Kidney (tissue), 14 donors: ENCODE measurements around the gene RORB. TPM values are rescaled to one million over a fixed set of nuclear protein-coding genes. Genes with fewer than 3 reads are reported as not detected.

Source experiments
- DNase-seq, 5 donors: peaks; one replicate each; pipeline ENCODE4 v3.0.0-alpha.2; 2013 to 2020
- FAIRE-seq: peaks from 2 replicates; lab custom pipeline; 2012; peaks lifted over from hg19 to GRCh38; lab: Jason Lieb, UNC
- H3K27ac ChIP-seq, 2 donors: one replicate each; pipeline ENCODE4 v1.7.0; 2013; ENCODE audit warnings: low read depth in 2 of 2, low read length in 2 of 2, inconsistent platforms in 1 of 2
- H3K27me3 ChIP-seq: one replicate; pipeline ENCODE4 v1.7.1; 2013; ENCODE audit warnings: low read length, inconsistent platforms; ENCODE audit not compliant: control insufficient read depth, insufficient read depth
- H3K36me3 ChIP-seq, 3 donors: one replicate each; pipeline versions ENCODE4 v1.7.0 to v1.7.1; 2013; ENCODE audit warnings: low read length in 3 of 3, control low read depth in 1 of 3, inconsistent platforms in 1 of 3; ENCODE audit not compliant: insufficient read depth in 3 of 3, control insufficient read depth in 2 of 3
- H3K4me1 ChIP-seq, 3 donors: one replicate each; pipeline versions ENCODE4 v1.7.0 to v1.7.1; 2013; ENCODE audit warnings: low read length in 3 of 3, inconsistent platforms in 1 of 3, low read depth in 1 of 3; ENCODE audit not compliant: control insufficient read depth in 2 of 3, insufficient read depth in 2 of 3
- H3K4me3 ChIP-seq, 3 donors: one replicate each; pipeline versions ENCODE4 v1.7.0 to v1.8.1; 2013; ENCODE audit warnings: low read length in 3 of 3, control low read depth in 1 of 3, inconsistent platforms in 1 of 3
- H3K9ac ChIP-seq, 3 donors: one replicate each; pipeline versions ENCODE4 v1.7.0 to v1.7.1; 2013; ENCODE audit warnings: low read length in 3 of 3, control low read depth in 1 of 3, inconsistent platforms in 1 of 3
- H3K9me3 ChIP-seq, 3 donors: one replicate each; pipeline versions ENCODE4 v1.7.0 to v1.7.1; 2013; ENCODE audit warnings: low read length in 3 of 3, control low read depth in 1 of 3, inconsistent platforms in 1 of 3; ENCODE audit not compliant: control insufficient read depth in 2 of 3, insufficient read depth in 1 of 3
- CTCF ChIP-seq: IDR thresholded peaks from 3 replicates; pipeline ENCODE4 v1.5.1; 2012; ENCODE audit warnings: mild to moderate bottlenecking, moderate library complexity, borderline replicate concordance; ENCODE audit not compliant: insufficient read depth; ENCODE audit errors: extremely low read depth
- intact Hi-C: fragments of 100-400 bp; cut with DNase I; formaldehyde crosslinking; loops from one replicate; pipeline ENCODE4 v1.11.1; 2022
- polyA plus RNA-seq: library from polyadenylated mRNA; stranded (reverse); fragments of 350-450 nt; fragmentation: Illumina TruSeq; extraction: RNeasy Lipid Tissue Mini Kit (QIAGEN cat#74804); gene quantifications from one replicate; pipeline ENCODE4 v1.2.3, GENCODE V29; 2014; ENCODE audit warnings: low read depth, low replicate concordance; ENCODE audit not compliant: insufficient read depth
- total RNA-seq: library from RNA; stranded (reverse); fragmentation: NEBNext Ultra II Directional; extraction: Animal tissue kit (Norgen Biotek cat#: 25700); gene quantifications from one replicate; pipeline ENCODE4 v1.2.1, GENCODE V29; 2021
- donor health status: control.
- donor health status: control.
- donor health status: control.
- donor health status: control.
- donor health status: control.
- donor health status: DM: yes; HTN: yes; CAD: no.
- donor health status: Normal renal cell carcinoma (clear cell type).

RORB gene
- total and polyA plus RNA-seq, 2 donors from 2014 or later = 0.11 to 0.41 TPM

GRCh38 chr9:74513221-74513620 lies 16.1 kb downstream of the RORB start:
- intact Hi-C loops = no loop called here
- Histone ChIP-seq H3K9ac (no peak overlapping the region), H3K4me1 (no peaks in the 10 kb centered on the region), H3K36me3 (no peaks in the 10 kb centered on the region), H3K9me3 (no peaks in the 10 kb centered on the region), H3K27ac (no peak overlapping the region), H3K4me3 (no peak overlapping the region), H3K27me3 (no peaks in the 10 kb centered on the region)
- no peak for TF ChIP-seq CTCF
- DNase-seq = no peak
- FAIRE-seq = no peak

GRCh38 chr9:74517188-74517587 lies 20.1 kb downstream of the RORB start:
- Histone ChIP-seq H3K9ac (no peak overlapping the region), H3K4me1 (no peaks in the 10 kb centered on the region), H3K9me3 (no peaks in the 10 kb centered on the region), H3K27ac (no peak overlapping the region), H3K36me3 (no peaks in the 10 kb centered on the region), H3K27me3 (no peaks in the 10 kb centered on the region), H3K4me3 (no peak overlapping the region)
- no peak for TF ChIP-seq CTCF
- DNase-seq (no peak), FAIRE-seq (no peak)
- intact Hi-C loops = no loop called here

- FAIRE-seq = no peak
- TF ChIP-seq CTCF = no peak
- intact Hi-C loops = no loop called here
Observed at GRCh38 chr9:74519419-74519818, 22.3 kb downstream of the RORB start.

GRCh38 chr9:74521009-74521408 lies 23.9 kb downstream of the RORB start:
- H3K27me3 ChIP-seq = no peaks in the 10 kb centered on the region
- H3K4me3 ChIP-seq = no peak overlapping the region
- intact Hi-C loops = no loop called here
- no peak overlapping the region for H3K9ac ChIP-seq
- no peak overlapping the region for H3K27ac ChIP-seq
- H3K36me3 ChIP-seq = no peaks in the 10 kb centered on the region
- TF ChIP-seq CTCF = no peak
- peak in 2 of 5 donors; percentile 10 to 37 for DNase-seq
- no peaks in the 10 kb centered on the region for H3K4me1 ChIP-seq
- H3K9me3 ChIP-seq = no peaks in the 10 kb centered on the region
- no peak for FAIRE-seq

More at GRCh38 chr9:74519419-74519818, 22.3 kb downstream of the RORB start:
- no peak for DNase-seq
- no peak overlapping the region for H3K9ac ChIP-seq
- no peaks in the 10 kb centered on the region for H3K4me1 ChIP-seq
- H3K4me3 ChIP-seq = no peak overlapping the region
- H3K9me3 ChIP-seq = no peaks in the 10 kb centered on the region
- no peaks in the 10 kb centered on the region for H3K27me3 ChIP-seq
- H3K27ac ChIP-seq = no peak overlapping the region
- no peaks in the 10 kb centered on the region for H3K36me3 ChIP-seq
